Subcutaneous abdominal adipose tissue (tissue), 5 donors: ENCODE measurements around the gene OR5H15.
"Not testable (repeated sequence)": the region's sequence is repeated elsewhere in the genome, so short reads cannot be mapped to it uniquely, and the experiment has no call there.

Experiments
- H3K27ac ChIP-seq: one replicate; pipeline ENCODE4 v1.7.0; 2013; ENCODE audit warnings: low read depth, mild to moderate bottlenecking, inconsistent platforms, low read length, moderate library complexity
- H3K27me3 ChIP-seq, 5 donors: one replicate each; pipeline ENCODE4 v1.7.0; 2013; ENCODE audit warnings: low read length in 5 of 5, inconsistent platforms in 1 of 5; ENCODE audit not compliant: control insufficient read depth in 5 of 5, insufficient read depth in 4 of 5
- H3K36me3 ChIP-seq, 5 donors: one replicate each; pipeline ENCODE4 v1.7.0; 2013; ENCODE audit warnings: low read length in 5 of 5; ENCODE audit not compliant: control insufficient read depth in 5 of 5, insufficient read depth in 5 of 5
- H3K4me1 ChIP-seq, 5 donors: one replicate each; pipeline ENCODE4 v1.7.0; 2013; ENCODE audit warnings: low read length in 5 of 5, mild to moderate bottlenecking in 3 of 5, moderate library complexity in 1 of 5; ENCODE audit not compliant: control insufficient read depth in 5 of 5, insufficient read depth in 5 of 5
- H3K4me3 ChIP-seq, 5 donors: one replicate each; pipeline ENCODE4 v1.7.0; 2013; ENCODE audit warnings: low read length in 5 of 5, low read depth in 1 of 5
- H3K9ac ChIP-seq, 5 donors: one replicate each; pipeline ENCODE4 v1.7.0; 2013; ENCODE audit warnings: low read length in 5 of 5, mild to moderate bottlenecking in 4 of 5, moderate library complexity in 3 of 5
- H3K9me3 ChIP-seq, 5 donors: one replicate each; pipeline ENCODE4 v1.7.0; 2013; ENCODE audit warnings: low read length in 5 of 5; ENCODE audit not compliant: control insufficient read depth in 5 of 5
- donor health status: healthy.
- donor health status: healthy.
- donor health status: healthy.
- donor health status: healthy.
- donor health status: healthy.

Gene OR5H15

GRCh38 chr3:98166396-98166795 is at the start of gene OR5H15:
Gene OR5H15 (plus strand): TSS chr3:98166696. CDS start chr3:98168700, 2,004 bp downstream.
- H3K27me3 ChIP-seq: no peaks in the 10 kb centered on the region
- H3K4me3 ChIP-seq: no peak within 1 kb of the TSS
- H3K36me3 ChIP-seq: no peaks in the 10 kb centered on the region
- H3K9me3 ChIP-seq: no peaks in the 10 kb centered on the region
- H3K27ac ChIP-seq: no peak within 1 kb of the TSS
- no peaks in the 10 kb centered on the region for H3K4me1 ChIP-seq
- H3K9ac ChIP-seq: no peak within 1 kb of the TSS

GRCh38 chr3:98130421-98130820 is 36.1 kb upstream of the OR5H15 start, which contains the start of gene OR5H1:
Gene OR5H1 (plus strand): TSS chr3:98130721. CDS start chr3:98132698, 1,977 bp downstream.
- no peak within 1 kb of the TSS for H3K4me3 ChIP-seq
- no peaks in the 10 kb centered on the region for H3K4me1 ChIP-seq
- no peaks in the 10 kb centered on the region for H3K9me3 ChIP-seq

GRCh38 chr3:98136631-98137030 is 29.9 kb upstream of the OR5H15 start:
- H3K36me3 ChIP-seq: no peaks in the 10 kb centered on the region
- no peak overlapping the region for H3K27ac ChIP-seq
- no peaks in the 10 kb centered on the region for H3K27me3 ChIP-seq
- H3K9ac ChIP-seq: no peak overlapping the region
- no peaks in the 10 kb centered on the region for H3K9me3 ChIP-seq
- no peak overlapping the region for H3K4me3 ChIP-seq
- H3K4me1 ChIP-seq: no peaks in the 10 kb centered on the region

More at GRCh38 chr3:98130421-98130820, 36.1 kb upstream of the OR5H15 start, which contains the start of gene OR5H1:
- H3K27me3 ChIP-seq: no peaks in the 10 kb centered on the region
- H3K36me3 ChIP-seq: no peaks in the 10 kb centered on the region
- no peak within 1 kb of the TSS for H3K9ac ChIP-seq
- H3K27ac ChIP-seq: no peak within 1 kb of the TSS

- not testable (repeated sequence) for H3K36me3 ChIP-seq
These were observed 28.5 kb upstream of the OR5H15 start for GRCh38 chr3:98137826-98138557.

GRCh38 chr3:98140531-98140930 is 26.0 kb upstream of the OR5H15 start:
- H3K27ac ChIP-seq: no peak overlapping the region
- no peaks in the 10 kb centered on the region for H3K36me3 ChIP-seq
- H3K4me1 ChIP-seq: no peaks in the 10 kb centered on the region
- H3K27me3 ChIP-seq: no peaks in the 10 kb centered on the region
- H3K9me3 ChIP-seq: no peaks in the 10 kb centered on the region
- no peak overlapping the region for H3K4me3 ChIP-seq
- H3K9ac ChIP-seq: no peak overlapping the region

More at GRCh38 chr3:98137826-98138557, 28.5 kb upstream of the OR5H15 start:
- not testable (repeated sequence) for H3K27me3 ChIP-seq, H3K27ac ChIP-seq, H3K9ac ChIP-seq, H3K9me3 ChIP-seq, H3K4me3 ChIP-seq, H3K4me1 ChIP-seq

- no peaks in the 10 kb centered on the region for H3K36me3 ChIP-seq
- no peak within 1 kb of the TSS for H3K9ac ChIP-seq
- no peaks in the 10 kb centered on the region for H3K4me1 ChIP-seq
- no peaks in the 10 kb centered on the region for H3K27me3 ChIP-seq
- no peak within 1 kb of the TSS for H3K27ac ChIP-seq
- H3K4me3 ChIP-seq: no peak within 1 kb of the TSS
- no peaks in the 10 kb centered on the region for H3K9me3 ChIP-seq
These were observed 19.3 kb upstream of the OR5H15 start, which contains the start of gene OR5H14 for GRCh38 chr3:98147179-98147578. Gene OR5H14 (plus strand): TSS chr3:98147479. CDS start chr3:98149386, 1,907 bp downstream.

- Histone ChIP-seq H3K27me3 (no peaks in the 10 kb centered on the region), H3K27ac (no peak overlapping the region), H3K36me3 (no peaks in the 10 kb centered on the region), H3K9ac (no peak overlapping the region), H3K4me3 (no peak overlapping the region), H3K4me1 (no peaks in the 10 kb centered on the region), H3K9me3 (no peaks in the 10 kb centered on the region)
These were observed 17.7 kb upstream of the OR5H15 start for GRCh38 chr3:98148751-98149150.

GRCh38 chr3:98149456-98149855 is 17.0 kb upstream of the OR5H15 start:
- not testable (repeated sequence) for H3K4me3 ChIP-seq, H3K36me3 ChIP-seq, H3K4me1 ChIP-seq, H3K9me3 ChIP-seq, H3K27me3 ChIP-seq, H3K27ac ChIP-seq, H3K9ac ChIP-seq

- Histone ChIP-seq H3K4me3 (no peak overlapping the region), H3K36me3 (no peaks in the 10 kb centered on the region), H3K4me1 (no peaks in the 10 kb centered on the region), H3K9ac (no peak overlapping the region), H3K27me3 (no peaks in the 10 kb centered on the region), H3K9me3 (no peaks in the 10 kb centered on the region), H3K27ac (no peak overlapping the region)
These were observed 15.3 kb upstream of the OR5H15 start for GRCh38 chr3:98151241-98151640.

- Histone ChIP-seq H3K9me3 (no peaks in the 10 kb centered on the region), H3K4me3 (no peak overlapping the region), H3K36me3 (no peaks in the 10 kb centered on the region), H3K9ac (no peak overlapping the region), H3K27me3 (no peaks in the 10 kb centered on the region), H3K4me1 (no peaks in the 10 kb centered on the region), H3K27ac (no peak overlapping the region)
These were observed 4.6 kb downstream of the OR5H15 start for GRCh38 chr3:98171071-98171470.
